GM18909 (cell line): ENCODE data around the gene ENPP7.

Experiments
- ATAC-seq: cut with Tn5 transposase; IDR thresholded peaks from one replicate; pipeline ENCODE4 v1.9.1; 2021; ENCODE audit warnings: mild to moderate bottlenecking; ENCODE audit not compliant: unreplicated experiment, poor library complexity

Gene ENPP7

DNA sequence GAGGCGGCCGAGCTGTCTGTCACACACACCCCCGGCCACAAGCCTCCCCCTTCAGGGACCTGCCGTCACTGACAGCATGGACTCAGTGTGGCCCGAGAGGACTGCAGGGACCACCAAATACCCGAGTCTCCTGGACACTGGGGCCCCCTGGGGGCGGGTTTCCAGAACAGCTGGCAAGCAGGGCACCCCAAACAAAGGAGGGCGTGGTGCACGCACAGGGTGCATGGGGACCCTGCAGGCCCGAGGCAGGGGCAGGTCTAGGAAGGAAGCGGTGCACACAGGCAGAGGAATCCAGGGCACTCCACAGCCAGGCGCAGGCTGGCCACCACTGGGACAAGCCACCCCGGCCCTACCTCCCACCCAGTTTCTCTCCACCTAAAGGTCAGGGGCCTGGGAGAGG, 28.7 kb upstream of the ENPP7 start:
- ATAC-seq = no peak

DNA sequence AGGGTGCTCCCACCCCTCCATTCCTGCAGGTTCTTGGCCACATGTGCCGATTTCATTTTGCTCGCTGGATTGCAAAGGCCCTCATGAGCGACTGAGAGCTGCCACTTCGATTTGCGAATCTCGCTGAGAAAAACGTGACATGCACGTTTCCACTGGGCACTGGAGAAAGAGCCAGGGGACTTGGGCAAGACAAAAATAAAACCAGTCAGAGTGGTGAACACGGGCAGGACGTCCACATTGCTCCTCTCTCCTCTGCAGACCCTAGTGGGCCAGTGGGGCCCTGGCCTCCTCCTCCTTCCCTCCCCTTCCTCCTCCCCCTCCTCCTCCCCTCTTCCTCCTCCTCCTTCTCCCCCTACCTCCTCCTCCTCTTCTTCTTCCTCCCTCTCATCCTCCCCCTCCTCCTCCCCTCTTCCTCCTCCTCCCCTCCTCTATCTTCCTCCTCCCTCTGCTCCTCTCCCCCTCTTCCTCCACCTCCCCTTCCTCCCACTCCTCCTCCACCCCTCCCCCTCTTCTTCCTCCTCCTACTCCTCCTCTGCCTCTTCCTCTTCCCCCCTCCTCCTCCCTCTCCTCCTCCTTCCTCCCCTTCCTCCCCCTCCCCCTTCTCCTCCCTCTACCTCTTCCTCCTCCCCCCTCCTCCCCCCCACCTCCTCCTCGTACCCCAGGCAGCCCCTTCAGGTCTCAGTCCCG, 28.1 kb upstream of the ENPP7 start:
- no peak for ATAC-seq

DNA sequence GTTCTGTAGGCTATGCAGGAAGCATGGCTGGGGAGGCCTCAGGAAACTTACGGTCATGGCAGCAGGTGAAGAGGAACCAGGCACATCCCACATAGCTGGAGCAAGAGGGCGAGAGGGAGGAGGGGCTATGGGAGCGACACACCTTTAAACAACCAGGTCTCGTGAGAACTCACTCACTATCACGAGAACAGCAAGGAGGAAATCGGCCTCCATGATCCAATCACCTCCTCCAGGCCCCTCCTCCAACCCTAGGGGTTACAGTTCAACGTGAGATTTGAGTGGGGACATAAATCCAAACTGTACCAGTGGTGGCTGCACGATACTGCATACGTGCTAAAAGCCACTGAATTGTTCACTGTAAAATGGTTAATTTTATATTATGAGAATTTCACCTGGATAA, 26.1 kb upstream of the ENPP7 start:
- ATAC-seq = no peak

DNA sequence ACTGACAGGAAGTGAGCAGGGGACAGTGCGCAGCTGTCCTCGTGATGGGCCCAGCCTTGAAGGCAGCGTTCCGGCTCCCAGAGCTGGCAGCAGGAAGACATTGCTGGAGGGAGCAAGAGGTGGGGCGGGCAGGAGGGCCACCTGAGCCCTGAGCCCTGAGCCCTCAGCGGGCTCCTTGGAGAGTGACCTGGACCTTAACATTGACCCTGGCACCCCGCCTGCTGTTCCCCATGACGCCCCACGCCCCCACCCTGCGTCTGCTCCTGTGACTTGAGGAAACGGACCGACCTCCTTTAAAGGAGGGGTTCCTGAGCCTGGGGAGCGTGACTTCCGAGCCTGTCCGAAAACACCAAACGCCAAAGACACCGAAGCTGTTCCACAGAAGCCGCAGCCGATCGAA, 25.1 kb upstream of the ENPP7 start:
- no peak for ATAC-seq

DNA sequence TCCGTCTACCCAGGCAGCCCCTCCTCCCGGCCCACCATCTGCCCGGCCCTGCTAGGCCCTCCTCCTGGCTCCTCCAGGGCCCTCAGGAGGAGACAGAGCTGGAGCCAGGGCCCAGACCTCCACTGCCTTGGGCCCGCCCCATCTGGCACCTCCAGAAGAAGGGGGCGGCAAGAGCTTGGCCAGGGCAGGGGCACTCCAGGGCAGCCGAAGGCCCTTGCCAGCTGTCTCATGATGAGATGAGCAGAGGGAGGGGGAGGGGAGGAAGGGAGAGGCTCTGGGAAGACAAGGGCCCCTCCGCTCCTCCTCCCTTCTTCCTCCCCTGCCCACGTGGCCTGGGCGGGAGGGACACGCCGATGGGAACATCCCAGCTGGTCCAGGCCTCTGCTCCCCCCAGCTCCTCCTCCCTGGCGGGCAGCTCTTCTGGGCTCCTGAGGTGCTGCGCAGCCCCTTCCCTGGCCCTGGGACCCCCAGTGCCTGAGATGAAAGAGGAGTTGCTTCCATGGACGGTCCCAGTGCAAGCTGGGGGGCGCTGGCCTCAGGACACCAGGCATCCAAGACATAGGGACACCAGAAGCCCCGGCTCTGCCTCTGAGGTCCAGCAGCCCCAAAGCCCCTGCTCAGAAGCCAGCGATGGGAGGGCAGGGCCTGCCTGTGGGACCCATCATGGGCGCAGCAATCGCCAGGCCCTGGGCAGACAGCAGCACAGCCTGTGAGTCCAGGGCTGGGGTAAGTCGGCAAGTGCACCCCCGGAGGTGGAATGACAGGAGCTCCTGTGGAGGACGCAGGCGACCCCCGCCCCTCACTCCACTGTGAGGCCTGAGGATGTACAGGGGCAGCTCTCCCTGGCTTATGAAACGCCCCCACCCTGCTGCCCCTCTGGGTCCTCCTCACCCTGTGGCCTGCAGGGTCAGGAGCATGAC, 23.6 kb upstream of the ENPP7 start:
- no peak for ATAC-seq

DNA sequence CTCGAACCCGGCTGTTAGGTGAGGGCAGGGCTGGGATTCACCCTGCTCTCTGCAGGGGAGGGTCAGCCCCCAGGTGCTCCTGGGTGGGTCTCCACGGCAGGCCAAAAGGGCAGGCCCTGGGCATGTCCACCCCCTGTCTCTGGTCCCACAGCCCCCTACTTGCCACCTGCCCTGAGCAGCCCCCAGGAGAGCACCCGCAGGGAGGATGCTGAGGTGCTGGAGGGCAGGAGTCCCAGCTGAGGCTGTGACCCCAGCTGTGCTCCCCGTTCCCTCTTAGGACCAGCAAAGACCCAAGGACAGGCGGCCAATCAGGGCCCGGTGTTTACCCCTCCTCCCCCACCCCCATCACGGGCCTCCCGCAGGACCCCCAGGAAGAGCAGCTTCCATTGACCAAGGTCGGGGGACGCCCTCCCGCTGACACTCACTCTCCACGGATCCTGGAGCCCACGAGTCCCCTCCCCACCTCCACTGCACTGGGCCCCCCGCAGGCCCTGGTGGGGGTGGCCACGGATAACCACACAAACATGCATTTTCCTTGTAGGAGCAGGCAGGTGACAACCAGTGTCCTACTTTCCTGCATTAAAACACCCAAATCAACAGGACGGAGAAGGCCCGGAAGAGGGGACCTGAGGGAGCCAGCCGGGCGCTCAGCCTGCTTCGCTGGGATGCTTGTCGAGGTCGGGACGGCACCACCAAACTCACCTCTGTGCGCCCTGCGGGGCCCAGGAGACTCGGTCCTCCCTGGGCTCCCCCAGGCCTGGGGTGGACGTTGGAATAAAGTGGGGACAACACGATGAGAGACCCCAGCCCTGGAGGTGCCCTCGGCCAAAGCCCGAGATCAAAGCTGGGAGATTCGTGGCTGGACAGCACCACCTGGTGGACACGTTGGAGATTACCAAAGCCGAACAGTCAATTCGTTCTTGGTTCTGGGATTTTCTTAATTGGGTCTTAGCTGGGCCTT, 22.5 kb upstream of the ENPP7 start:
- ATAC-seq = no peak

DNA sequence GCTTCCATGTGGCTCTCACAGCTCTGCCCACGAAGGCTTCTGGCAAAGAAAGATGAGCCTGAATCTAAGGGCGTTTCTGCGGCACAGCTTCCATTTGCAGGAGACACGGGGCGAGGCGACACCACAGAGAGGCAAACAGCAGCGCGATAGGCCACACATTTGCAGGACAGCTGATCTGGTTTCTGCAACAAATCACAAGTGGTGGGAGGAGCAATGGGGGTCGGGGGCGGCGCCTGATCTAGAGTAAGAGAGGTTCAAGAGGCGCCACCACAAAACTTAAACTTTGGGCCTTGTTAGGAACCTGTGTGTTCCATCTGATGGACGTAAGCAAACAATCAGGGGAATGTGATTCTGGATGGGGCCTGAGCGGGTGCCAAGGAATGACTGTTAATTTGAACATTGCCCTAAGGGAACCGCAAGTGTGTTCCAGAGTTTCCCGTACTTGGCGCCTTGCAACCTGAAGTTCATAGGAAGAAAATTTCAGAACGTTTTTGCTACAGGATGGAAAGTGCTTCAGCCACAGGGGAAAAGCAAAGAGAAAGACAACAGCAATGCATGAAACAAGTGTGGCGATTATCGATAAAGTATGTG, 18.9 kb upstream of the ENPP7 start:
- no peak for ATAC-seq

DNA sequence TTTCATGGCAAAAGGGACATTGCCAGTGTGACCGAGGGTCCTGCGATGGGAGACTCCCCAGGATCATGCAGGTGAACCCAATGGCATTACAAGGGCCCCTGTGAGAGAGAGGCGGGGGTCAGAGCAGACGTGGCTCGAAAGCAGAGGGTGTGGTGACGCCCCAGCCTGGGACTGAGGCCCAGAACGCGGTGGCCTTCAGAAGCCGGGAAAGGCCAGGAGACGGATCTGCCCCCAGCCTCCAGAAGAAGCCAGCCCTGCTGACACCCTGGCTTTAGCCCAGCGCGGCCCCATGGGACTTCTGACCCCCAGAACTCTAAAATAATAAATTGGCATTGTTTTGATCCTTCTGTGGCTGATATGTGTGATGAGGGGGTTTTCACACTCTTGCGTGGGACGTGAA, 17.4 kb upstream of the ENPP7 start:
- no peak for ATAC-seq

DNA sequence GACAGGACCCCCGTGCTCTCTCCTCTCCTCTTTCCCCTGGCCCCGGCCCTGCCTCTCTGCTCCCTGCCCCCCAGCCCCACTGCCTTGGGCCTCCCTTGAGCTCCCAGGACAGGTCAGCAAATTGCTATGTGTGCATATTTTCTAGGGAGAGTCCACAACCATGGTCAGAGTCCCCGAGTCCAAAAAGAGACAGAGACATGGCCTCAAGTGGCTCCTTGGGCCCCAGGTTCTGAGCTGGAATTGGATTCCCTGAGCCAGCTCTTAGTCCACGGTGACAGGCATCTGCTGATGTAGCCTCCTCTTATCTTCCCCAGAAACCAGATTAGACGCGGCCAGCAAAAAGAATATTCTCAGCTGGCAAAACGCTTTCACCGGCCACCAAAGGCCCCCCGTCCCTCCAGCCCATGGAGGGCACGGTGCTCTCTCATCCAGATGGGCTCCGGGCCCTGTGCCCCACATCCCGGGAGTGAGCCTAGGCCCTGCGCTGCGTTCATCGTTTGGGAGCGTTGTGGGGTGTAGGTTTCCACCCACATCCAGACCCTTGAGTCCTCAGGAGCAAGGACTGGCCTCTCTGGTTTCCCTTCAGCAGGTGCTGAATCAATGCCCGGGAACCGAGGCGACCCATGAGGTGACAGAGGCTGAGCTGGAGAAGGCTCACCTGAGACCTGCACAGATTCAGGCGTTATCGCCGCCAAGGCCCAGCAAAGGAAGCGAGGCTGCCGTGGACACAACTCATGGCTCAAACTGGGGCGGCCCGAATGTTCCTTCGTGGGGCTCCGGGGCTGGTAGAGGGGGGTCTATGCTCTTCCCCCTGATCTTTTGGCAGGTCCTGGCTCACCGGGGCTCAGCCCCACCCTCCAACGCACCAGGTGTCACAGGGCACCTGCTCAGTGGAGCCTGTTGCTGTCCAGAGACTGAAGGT, 16.3 kb upstream of the ENPP7 start:
- no peak for ATAC-seq

DNA sequence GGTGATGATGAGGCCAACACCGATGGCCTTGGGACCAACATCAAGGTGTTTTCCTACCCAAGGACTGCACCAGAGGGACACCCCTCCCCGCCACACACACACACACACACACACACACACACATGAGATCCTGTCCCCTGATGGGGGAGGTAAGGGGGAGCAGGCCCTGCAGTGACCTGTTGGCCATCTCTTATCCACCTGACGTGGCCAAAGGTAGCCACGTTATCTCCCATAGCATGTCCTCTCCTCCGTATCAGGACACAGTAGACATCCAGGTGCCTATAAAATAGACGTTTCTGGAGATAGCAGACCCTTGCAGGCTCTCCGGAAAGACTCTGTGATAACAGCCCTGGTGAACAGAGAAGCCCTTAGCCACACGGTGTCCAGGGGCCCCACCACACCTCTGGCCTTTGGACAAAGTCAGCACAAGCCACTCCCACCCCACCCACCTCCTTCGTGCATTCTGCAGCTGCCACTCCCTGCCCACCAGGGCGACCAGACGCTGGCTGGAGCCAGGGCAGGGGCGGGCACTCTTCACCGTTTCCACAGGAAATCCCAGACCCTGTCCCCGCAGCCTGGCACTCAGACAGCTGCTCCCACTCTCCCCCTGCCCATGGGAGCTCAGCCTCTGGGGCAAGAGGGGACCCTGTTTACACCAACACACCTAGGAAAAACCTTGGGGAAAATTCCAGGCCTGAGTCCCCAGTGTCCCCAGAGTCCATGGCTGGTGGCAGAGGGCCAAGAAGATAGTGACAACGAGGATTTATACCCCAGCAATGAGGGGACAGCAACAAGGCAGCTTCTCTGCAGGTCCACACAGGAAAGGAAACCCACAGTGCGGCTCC, 15.4 kb upstream of the ENPP7 start:
- ATAC-seq = no peak

DNA sequence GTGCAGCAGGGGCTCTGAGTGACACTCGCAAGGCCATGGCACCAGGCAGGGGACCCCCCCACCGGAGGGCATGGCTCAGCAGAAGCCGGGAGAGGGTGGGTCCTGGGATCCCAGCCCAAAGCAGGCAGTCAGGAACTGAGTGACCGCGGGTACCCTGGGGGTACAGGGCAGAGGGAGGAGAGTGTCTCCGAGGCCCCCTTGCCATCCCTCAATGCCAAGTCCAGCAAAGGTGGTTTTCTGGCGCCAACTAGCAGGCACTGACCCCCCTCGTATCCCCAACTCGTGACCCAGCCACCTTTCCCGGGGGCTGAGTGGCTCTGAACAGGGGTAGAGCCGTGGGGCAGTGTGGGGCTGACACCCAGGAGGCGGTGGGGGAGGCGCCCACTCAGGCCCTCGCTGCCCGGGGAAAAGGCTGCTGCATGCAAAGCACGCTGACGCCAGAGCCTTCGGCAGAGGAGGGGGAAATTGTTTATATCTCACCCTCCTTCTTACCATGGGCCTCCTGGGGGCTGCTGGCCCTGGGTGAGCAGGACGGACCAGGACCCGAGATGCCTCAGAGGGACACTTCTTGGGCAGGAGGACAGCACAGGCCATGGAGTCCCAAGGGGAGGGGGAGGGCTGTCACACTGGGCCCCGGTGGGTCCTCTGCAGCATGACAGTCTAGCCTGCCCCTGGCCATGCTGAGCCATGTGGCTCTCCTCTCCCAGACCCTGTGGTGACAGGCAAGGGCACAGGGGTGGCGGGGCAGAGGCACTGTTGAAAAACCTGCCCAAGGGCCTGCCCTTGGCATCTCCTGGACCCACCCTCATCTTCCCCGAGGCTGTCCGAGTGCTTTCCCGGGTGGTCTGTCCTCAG, 14.6 kb upstream of the ENPP7 start:
- no peak for ATAC-seq

DNA sequence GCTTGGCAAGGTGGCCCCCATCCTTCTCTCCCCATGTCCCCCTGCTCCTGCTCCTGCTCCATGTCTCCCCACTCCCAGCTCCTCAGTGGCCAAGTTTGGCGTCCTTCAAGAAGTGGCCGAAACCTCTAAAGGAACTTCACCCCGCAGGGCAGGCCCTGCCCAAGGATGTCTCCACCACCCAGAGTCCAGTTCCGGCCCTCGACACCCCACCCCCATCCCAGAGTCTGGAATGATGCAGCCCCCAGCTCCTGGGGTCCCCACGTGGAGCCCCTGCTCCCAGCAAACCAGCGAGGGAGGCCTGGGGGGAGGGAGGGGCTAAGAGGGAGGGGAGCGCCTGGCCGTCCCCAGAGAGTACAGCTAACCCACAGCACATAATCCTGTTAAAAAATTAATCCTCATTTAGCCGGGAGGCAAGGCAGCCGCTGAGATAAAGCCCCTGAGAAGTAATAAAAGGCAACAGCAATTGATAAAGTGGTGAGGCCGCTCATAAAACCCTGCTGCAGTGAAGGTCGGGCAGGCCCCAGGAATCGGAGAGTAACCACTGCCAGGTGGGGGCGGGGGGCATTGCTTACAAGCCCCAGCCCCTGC, 9.9 kb upstream of the ENPP7 start:
- ATAC-seq = no peak

DNA sequence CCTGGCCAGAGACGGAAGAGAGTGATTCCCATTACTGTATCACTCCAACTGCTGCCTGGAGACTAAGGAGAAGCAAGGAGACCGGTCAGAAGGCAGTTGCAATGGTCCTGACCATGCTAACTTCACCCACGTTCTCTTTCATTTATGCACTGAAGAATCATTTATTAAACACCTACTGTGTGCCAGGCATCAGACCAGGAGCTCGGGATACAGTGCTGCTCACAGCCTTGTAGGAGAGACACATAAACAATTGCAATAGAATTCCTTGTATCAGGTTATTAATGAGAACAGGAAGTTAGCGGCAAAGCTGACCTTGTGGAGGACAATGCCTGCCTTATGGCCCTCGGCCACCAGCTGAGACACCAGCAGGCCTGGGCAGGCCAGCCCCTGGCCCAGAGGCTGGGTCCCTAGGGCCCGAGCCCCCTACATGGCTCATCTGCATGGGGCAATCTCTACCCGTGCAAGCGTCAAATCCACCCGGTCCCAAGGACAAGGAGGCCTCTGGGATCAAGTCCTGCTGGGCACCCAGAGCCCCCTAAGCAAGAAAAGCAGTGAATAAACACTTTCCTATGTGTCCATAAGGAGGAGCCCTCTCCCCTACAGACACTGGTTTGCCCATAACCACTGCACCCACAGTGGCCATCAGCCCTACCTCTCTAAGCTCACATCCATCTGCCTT, 8.6 kb upstream of the ENPP7 start:
- ATAC-seq = no peak

DNA sequence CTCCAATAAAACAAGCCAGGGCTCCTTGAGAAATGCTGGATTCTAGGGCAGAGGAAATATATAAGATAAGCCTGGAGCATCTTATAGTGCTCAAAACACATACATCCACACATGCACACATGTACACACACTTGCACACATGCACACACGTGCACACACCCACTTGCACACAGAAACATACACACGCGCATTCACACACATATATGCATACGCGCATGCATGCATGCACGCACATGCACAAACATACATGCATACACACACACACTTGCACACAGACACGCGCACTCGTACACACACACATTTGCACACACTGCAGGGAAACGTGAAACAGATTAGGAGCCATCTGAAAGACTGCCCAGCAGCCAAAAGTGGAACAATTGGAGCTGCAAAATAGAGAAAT, 8.0 kb upstream of the ENPP7 start:
- no peak for ATAC-seq

DNA sequence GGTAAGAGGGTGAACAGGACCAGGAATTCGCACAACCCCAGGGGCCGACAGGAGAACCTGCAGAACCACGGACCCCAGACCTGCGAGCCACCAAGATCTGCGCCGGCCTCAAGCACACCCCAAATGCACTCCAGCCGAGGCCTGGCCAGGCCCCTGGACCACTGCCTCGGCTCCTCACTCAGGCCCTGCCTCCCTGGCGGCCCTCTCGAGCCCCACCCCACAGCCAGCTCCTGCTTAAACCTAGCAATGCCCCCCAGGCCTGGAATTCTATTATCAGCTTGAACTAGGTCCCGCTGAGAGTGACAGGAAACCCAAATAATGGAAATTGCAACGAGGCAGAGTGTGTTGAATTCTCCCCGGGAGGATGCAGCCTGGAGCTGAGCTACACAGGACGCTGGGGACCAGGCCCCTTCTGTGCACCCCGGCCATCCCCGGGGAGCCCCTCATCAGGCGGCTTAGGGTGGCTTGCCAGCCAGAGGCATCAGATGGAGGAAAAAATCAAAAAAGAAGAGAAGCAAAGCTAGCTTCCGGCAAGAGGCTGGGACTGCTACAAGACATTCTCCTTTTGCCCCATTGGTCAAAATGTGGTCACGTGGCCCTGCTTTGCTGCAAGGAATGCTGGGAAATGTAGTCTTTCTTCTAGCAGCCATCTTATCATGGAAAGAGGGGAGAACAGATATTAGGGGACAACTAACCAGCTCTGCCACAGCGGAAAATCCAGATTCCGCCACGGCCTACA, 2.4 kb upstream of the ENPP7 start:
- ATAC-seq = no peak

DNA sequence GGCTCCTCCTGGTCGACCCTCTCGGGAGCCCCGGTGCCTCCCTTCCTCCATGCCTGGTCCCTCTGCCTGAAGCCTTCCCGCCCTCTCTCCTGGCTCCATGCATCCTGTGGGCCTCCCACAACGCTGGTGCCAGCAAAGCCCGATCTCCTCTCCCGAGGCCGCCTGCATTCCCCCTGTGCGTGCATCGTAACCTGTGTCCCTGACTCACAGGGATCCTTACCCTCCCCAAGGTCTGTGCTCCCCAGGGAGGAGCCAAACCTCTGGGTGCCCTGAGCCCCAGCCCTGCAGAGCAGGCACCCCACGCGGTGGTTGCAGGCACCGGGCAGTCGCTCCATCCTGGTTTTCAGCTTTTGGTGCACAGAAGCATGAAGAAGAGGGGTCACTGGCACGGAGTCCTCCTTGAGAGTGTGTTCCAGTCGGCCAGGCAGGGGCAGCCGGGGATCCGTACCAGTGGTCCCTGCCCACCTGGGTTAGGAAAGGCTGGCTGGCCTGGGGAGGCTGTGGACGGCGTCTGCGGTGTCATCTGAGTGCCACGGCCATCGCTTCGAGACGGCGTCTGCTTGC, 1.8 kb upstream of the ENPP7 start:
- no peak for ATAC-seq
